GM23338 (cell line): ENCODE results near the gene MRPL48. TPM values are rescaled to one million over a fixed set of nuclear protein-coding genes. Genes with fewer than 3 reads are reported as not detected.

Experiments used
- ATAC-seq: fragments of 200-7000 bp; cut with Tn5 transposase; 3 replicates; pipeline ENCODE4 v1.9.1; 2020
- DNase-seq: peaks from one replicate; pipeline ENCODE4 v3.0.0-alpha.2; 2015; ENCODE audit warnings: low spot score
- H2AFZ ChIP-seq: fragments of 200-600 bp; sonication (generic); 2 replicates; pipeline ENCODE4 v1.8.0; 2016; ENCODE audit warnings: antibody characterized with exemption, mild to moderate bottlenecking, moderate library complexity
- H3F3A ChIP-seq: fragments of 200-600 bp; sonication (generic); replicated peaks from 2 replicates; pipeline ENCODE4 v1.8.0; 2017; ENCODE audit warnings: antibody characterized with exemption, mixed run types, low read depth
- H3K27ac ChIP-seq: fragments of 200-600 bp; sonication (generic); 2 replicates; pipeline ENCODE4 v1.6.1; 2016; ENCODE audit warnings: low read depth
- H3K27me3 ChIP-seq: fragments of 200-600 bp; sonication (generic); 2 replicates; pipeline ENCODE4 v1.8.0; 2016; ENCODE audit warnings: mild to moderate bottlenecking, mixed run types, moderate library complexity; ENCODE audit not compliant: insufficient read depth
- H3K36me3 ChIP-seq: fragments of 200-600 bp; sonication (generic); 2 replicates; pipeline ENCODE4 v1.8.0; 2016; ENCODE audit warnings: mild to moderate bottlenecking; ENCODE audit not compliant: insufficient read depth
- H3K4me1 ChIP-seq: fragments of 200-600 bp; sonication (generic); 2 replicates; pipeline ENCODE4 v1.8.0; 2016; ENCODE audit warnings: mild to moderate bottlenecking, moderate library complexity; ENCODE audit not compliant: insufficient read depth
- H3K4me2 ChIP-seq: fragments of 200-600 bp; sonication (generic); 2 replicates; pipeline ENCODE4 v1.7.1; 2017; ENCODE audit warnings: mixed run types
- H3K4me3 ChIP-seq: fragments of 200-600 bp; sonication (generic); 2 replicates; pipeline ENCODE4 v1.6.1; 2016; ENCODE audit warnings: mixed run types
- H3K79me2 ChIP-seq: fragments of 200-600 bp; sonication (generic); replicated peaks from 2 replicates; pipeline ENCODE4 v1.8.0; 2017; ENCODE audit warnings: mild to moderate bottlenecking; ENCODE audit not compliant: insufficient read depth
- H3K9me2 ChIP-seq: fragments of 200-600 bp; sonication (generic); 2 replicates; pipeline ENCODE4 v1.8.0; 2017; ENCODE audit not compliant: insufficient read depth
- H4K20me1 ChIP-seq: fragments of 200-600 bp; sonication (generic); replicated peaks from 2 replicates; pipeline ENCODE4 v1.8.0; 2017; ENCODE audit warnings: mild to moderate bottlenecking; ENCODE audit not compliant: insufficient read depth
- H3K27ac Mint-ChIP-seq: 2 replicates; pipeline ENCODE4 v1.8.0; 2020; ENCODE audit warnings: inconsistent platforms, mild to moderate bottlenecking, moderate library complexity, mixed read lengths
- H3K27me3 Mint-ChIP-seq: 3 replicates; pipeline ENCODE4 v1.8.0; 2022; ENCODE audit warnings: low read depth, mild to moderate bottlenecking, moderate library complexity, mixed read lengths, inconsistent platforms; ENCODE audit not compliant: insufficient read depth, poor library complexity
- H3K36me3 Mint-ChIP-seq: 3 replicates; pipeline ENCODE4 v1.8.0; 2021; ENCODE audit warnings: low read depth, mild to moderate bottlenecking, inconsistent platforms, moderate library complexity, mixed read lengths
- H3K4me1 Mint-ChIP-seq: 3 replicates; pipeline ENCODE4 v1.8.0; 2020; ENCODE audit warnings: mild to moderate bottlenecking, inconsistent platforms, mixed read lengths
- H3K4me3 Mint-ChIP-seq: 3 replicates; pipeline ENCODE4 v1.8.0; 2021; ENCODE audit warnings: moderate library complexity, mild to moderate bottlenecking, inconsistent platforms, mixed read lengths
- H3K9me3 Mint-ChIP-seq: 3 replicates; pipeline ENCODE4 v1.8.0; 2020; ENCODE audit warnings: moderate library complexity, mild to moderate bottlenecking, inconsistent platforms, mixed read lengths
- CREB1 ChIP-seq: fragments of 250-450 bp; sonication (Bioruptor Pico); IDR thresholded peaks from 2 replicates; pipeline ENCODE4 v1.5.0; 2020; ENCODE audit warnings: low read depth, mild to moderate bottlenecking, moderate library complexity
- CTCF ChIP-seq, 2 experiments: fragments of 200-600 bp in 1 of 2; sonication (generic) in 1 of 2; conservative IDR thresholded peaks; 2 replicates each; pipeline versions ENCODE4 v1.5.1 to v1.6.1; 2016 to 2017; ENCODE audit warnings: antibody characterized with exemption in 2 of 2, low read depth in 2 of 2, mild to moderate bottlenecking in 2 of 2, moderate library complexity in 1 of 2
- ETS1 ChIP-seq: IDR thresholded peaks from 2 replicates; pipeline ENCODE4 v1.6.1; 2016; ENCODE audit warnings: antibody characterized with exemption
- EZH2 ChIP-seq: fragments of 200-600 bp; sonication (generic); IDR thresholded peaks from one replicate; pipeline ENCODE4 v1.8.0; 2017; ENCODE audit warnings: antibody characterized with exemption, mild to moderate bottlenecking, low read depth; ENCODE audit not compliant: unreplicated experiment
- EZH2phosphoT487 ChIP-seq: fragments of 200-600 bp; sonication (generic); IDR thresholded peaks from one replicate; pipeline ENCODE4 v1.8.1; 2018; ENCODE audit warnings: antibody characterized with exemption; ENCODE audit not compliant: unreplicated experiment
- JUNB ChIP-seq: IDR thresholded peaks from one replicate; pipeline ENCODE4 v1.6.1; 2016; ENCODE audit warnings: antibody characterized with exemption; ENCODE audit not compliant: unreplicated experiment
- NANOG ChIP-seq: IDR thresholded peaks from 2 replicates; pipeline ENCODE4 v1.6.1; 2016; ENCODE audit warnings: antibody characterized with exemption, borderline replicate concordance
- POLR2AphosphoS5 ChIP-seq: IDR thresholded peaks from 2 replicates; pipeline ENCODE4 v1.6.1; 2016; ENCODE audit warnings: antibody characterized with exemption, low read depth
- REST ChIP-seq: IDR thresholded peaks from one replicate; pipeline ENCODE4 v1.6.1; 2018; ENCODE audit warnings: antibody characterized with exemption; ENCODE audit not compliant: unreplicated experiment
- STAT1 ChIP-seq: IDR thresholded peaks from one replicate; pipeline ENCODE4 v1.6.1; 2016; ENCODE audit warnings: antibody characterized with exemption; ENCODE audit not compliant: unreplicated experiment
- ZNF114 ChIP-seq: fragments of 250-450 bp; sonication (Bioruptor Pico); IDR thresholded peaks from 2 replicates; pipeline ENCODE4 v1.5.0; 2020; ENCODE audit warnings: mild to moderate bottlenecking, moderate library complexity
- ZNF331 ChIP-seq: fragments of 250-450 bp; sonication (Bioruptor Pico); IDR thresholded peaks from 2 replicates; pipeline ENCODE4 v1.5.0; 2020; ENCODE audit warnings: low read depth, mild to moderate bottlenecking, moderate library complexity
- polyA plus RNA-seq: library from polyadenylated mRNA; unstranded; fragments of >200 nt; fragmentation: Nextera tagmentation; extraction: Ambion mirVana; gene quantifications from 2 replicates; pipeline ENCODE4 v1.2.1, GENCODE V29; 2016
- total RNA-seq: library from RNA; depleted of rRNA; stranded (reverse); fragments of >200 nt; shearing (Covaris generic); gene quantifications from 2 replicates; pipeline ENCODE4 v1.2.3, GENCODE V29; 2014

The MRPL48 gene
- total and polyA plus RNA-seq, 2 experiments from 2014 or later, result 24.1 to 103 TPM

GRCh38 chr11:73839123-73839457 lies 51.4 kb downstream of the MRPL48 start:
- H3K4me2 ChIP-seq, result no peak overlapping the region
- Mint-ChIP-seq H3K36me3 (no peaks in the 10 kb centered on the region; the same call in 2 of the 3 replicates), H3K4me3 (no peak overlapping the region), H3K27me3 (no peaks in the 10 kb centered on the region), H3K9me3 (no peaks in the 10 kb centered on the region), H3K4me1 (peaks cover 12% of the 10 kb centered on the region), H3K27ac (no peak overlapping the region)
- no peak overlapping the region for H3K4me3 ChIP-seq
- no peaks in the 10 kb centered on the region for H3K9me2 ChIP-seq
- DNase-seq (no peak), ATAC-seq (no peak)
- H3K79me2 ChIP-seq, result no peaks in the 10 kb centered on the region
- no peaks in the 10 kb centered on the region for H3K36me3 ChIP-seq
- no peaks in the 10 kb centered on the region for H3K27me3 ChIP-seq
- no peak for TF ChIP-seq EZH2
- no peak for TF ChIP-seq EZH2phosphoT487
- no peak for TF ChIP-seq ZNF331
- TF ChIP-seq POLR2AphosphoS5, result no peak
- TF ChIP-seq STAT1, result no peak
- no peak for TF ChIP-seq CREB1
- TF ChIP-seq NANOG, result no peak
- no peak for TF ChIP-seq REST
- H2AFZ ChIP-seq, result no peak overlapping the region
- H3K27ac ChIP-seq, result no peak overlapping the region
- H4K20me1 ChIP-seq, result no peaks in the 10 kb centered on the region
- H3K4me1 ChIP-seq, result no peaks in the 10 kb centered on the region
- H3F3A ChIP-seq, result no peaks in the 10 kb centered on the region

- Mint-ChIP-seq H3K27ac (no peak overlapping the region), H3K4me3 (no peak overlapping the region), H3K9me3 (no peaks in the 10 kb centered on the region; the same call in 2 of the 3 replicates), H3K4me1 (peaks cover 2% of the 10 kb centered on the region; the same call in 2 of the 3 replicates), H3K27me3 (no peaks in the 10 kb centered on the region), H3K36me3 (no peaks in the 10 kb centered on the region; the same call in 1 of the 3 replicates)
- Histone ChIP-seq H3K4me2 (no peak overlapping the region), H3K4me3 (no peak overlapping the region), H3K27ac (no peak overlapping the region), H2AFZ (no peak overlapping the region), H3K79me2 (no peaks in the 10 kb centered on the region), H3K4me1 (no peaks in the 10 kb centered on the region), H3K9me2 (no peaks in the 10 kb centered on the region), H3K27me3 (no peaks in the 10 kb centered on the region), H4K20me1 (0 out of 2 replicates have a peak, but pooled peaks cover 5% of the 10 kb centered on the region), H3F3A (0 out of 2 replicates have a peak, but pooled peaks cover 3% of the 10 kb centered on the region), H3K36me3 (no peaks in the 10 kb centered on the region)
- ATAC-seq (no peak), DNase-seq (no peak)
- TF ChIP-seq EZH2phosphoT487, result no peak
- no peak for TF ChIP-seq EZH2
- no peak for TF ChIP-seq POLR2AphosphoS5
- TF ChIP-seq CTCF (conservative IDR thresholded peaks at IDR 0.05; ENCODE audit: low read depth in 2 of 2), result no peak
- no peak for TF ChIP-seq JUNB
- TF ChIP-seq CREB1, result no peak
- no peak for TF ChIP-seq ETS1
- TF ChIP-seq REST, result no peak
- TF ChIP-seq ZNF331, result no peak
- no peak for TF ChIP-seq ZNF114 (CRISPR knock-in tag)
- TF ChIP-seq STAT1, result no peak
Observed at GRCh38 chr11:73851046-73851764, 63.5 kb downstream of the MRPL48 start.
